Activated T-helper 9 cell treated with anti-CD3 and anti-CD28 coated beads, Interleukin-2, amount 50 U/mL, for 16 hours (primary cell): ENCODE data around the gene MGA.

Experiments
- DNase-seq: peaks from one replicate; pipeline ENCODE4 v3.0.0-alpha.2; 2020; ENCODE audit warnings: low read depth

MGA gene

DNA sequence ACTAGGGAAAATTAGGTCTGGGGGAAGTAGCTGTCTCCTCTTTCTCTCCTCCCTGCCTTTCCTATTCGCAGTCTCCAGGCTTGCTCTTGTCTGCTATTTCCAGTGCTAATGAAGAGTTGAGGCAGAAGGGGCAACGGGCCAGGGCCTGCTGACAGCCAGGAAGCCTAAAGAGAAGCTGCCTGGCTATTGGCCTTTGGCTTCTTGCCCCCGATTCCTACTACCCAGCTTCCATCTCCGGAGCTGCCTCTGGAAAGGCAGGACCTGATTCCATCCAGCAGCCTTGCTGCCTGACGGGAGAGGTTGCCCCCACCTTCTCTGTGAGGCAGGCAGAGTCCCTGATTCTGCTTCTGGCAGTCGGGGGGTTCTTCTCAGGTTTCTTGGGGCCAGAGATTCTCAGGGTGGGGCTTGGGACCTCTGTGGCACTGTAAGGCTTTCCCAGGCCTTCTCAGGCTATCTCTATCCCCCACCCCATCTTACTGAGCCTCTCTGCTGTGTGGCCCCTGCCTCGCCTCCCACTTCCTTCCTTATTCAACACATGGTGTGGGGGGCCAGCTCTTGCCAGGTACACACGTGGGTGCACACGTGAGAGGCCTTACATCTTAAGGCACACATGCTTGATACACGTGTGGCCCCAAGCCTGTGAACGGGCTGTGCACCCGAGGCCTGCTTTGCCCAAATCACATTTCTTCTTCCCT, 149.5 kb downstream of the MGA start:
- no peak for DNase-seq

DNA sequence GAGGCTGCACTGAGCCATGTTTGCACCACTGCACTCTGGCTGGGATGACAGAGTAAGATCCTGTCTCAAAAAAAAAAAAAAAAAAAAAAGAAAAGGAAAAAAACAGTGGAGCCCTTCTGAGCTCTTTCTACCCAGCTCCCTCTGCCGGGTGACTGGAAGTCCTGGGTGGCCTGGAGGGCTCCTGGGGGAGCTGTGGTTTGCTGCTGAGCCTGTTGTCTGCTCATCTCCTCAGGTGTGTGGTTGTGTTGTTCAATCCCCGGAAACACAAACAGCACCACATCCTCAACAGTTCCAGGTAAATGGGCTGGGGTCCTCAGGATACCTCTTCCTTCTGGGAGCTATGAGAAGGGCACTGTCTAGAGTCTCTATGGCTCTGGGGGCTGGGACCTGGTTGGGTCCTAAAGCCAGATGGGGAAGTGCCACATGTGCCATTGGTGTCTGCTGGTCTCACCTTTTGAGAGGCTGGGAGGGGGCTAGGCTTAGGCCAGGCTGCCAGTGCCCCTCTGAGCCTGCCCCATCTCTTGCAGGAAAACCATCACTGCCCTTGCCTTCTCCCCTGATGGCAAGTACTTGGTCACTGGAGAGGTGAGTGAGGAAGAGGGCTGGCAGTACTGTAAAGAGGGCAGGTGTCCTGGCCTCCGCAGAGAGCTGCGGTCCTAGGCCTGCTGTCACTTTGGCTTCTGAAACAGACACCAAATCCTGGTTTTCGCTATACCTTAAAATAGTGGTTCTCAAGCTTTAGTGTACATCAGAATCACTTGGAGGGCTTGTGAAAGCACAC, 150.6 kb downstream of the MGA start:
- DNase-seq = no peak

DNA sequence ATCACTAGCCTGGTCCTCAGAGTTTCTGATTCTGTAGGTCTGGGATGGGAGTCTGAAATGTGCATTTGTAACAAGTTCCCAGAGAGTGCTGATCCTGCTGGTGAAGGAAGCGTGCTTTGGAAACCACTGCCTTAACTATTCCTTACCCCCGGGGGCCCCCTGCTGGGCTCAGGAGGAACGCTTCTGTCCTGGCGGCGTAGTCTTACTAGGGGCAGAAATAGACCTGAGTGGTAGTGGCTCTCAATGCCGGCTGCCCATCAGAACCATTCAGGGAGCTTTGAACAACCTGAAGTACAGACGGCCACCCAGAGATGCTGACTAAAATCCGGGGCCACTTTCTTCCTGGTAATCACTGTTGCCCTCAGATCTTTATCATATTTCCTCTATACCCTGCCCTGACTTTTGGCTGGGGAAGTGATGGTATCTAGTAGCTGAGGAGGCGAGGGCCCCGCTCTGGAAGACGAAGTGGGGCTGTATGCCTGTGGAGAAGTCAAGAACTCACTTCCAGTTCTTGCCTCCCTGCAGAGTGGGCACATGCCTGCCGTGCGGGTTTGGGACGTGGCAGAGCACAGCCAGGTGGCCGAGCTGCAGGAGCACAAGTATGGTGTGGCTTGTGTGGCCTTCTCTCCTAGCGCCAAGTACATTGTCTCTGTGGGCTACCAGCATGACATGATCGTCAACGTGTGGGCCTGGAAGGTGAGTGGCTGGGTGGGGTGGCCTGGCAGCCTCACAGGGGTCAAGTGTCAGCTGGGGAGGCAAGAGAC, 151.4 kb downstream of the MGA start:
- DNase-seq = peak; percentile 61

DNA sequence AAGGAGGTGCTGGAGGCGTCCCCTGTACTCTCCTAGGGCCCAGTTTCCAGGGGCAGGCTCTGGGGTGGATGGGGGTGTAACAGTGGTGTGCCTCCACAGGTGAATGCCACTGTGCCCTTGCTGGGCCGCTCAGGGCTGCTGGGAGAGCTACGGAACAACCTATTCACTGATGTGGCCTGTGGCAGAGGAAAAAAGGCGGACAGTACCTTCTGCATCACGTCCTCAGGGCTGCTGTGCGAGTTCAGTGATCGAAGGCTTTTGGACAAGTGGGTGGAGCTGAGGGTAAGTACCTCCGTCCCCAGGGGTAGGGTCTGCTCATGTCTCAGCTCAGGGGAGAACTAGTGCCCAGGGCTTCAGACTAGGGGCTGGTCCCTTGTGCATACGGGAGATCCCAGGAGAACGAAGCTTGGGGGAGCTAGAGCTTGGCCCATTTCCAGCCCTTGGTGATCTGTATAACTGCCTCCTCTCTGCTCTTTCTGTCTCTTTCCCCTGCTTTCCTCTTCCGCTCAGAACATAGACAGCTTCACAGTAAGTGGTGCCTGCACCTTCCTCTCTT, 152.7 kb downstream of the MGA start:
- no peak for DNase-seq

DNA sequence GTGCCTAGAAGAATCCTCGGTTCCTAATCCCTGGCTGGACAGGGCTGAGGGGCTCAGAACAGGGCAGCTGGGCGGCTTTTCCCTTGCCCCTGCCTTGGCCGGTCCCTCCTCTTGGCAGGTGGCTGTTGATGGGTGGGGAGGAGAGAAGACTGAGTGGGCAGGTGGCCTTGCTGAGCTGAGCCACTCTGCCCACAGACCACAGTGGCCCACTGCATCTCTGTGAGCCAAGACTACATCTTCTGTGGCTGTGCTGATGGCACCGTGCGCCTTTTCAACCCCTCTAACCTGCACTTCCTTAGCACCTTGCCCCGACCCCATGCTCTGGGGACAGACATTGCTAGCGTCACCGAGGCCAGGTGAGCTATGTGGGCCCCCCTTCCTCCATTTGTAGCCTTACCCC, 153.2 kb downstream of the MGA start:
- no peak for DNase-seq

DNA sequence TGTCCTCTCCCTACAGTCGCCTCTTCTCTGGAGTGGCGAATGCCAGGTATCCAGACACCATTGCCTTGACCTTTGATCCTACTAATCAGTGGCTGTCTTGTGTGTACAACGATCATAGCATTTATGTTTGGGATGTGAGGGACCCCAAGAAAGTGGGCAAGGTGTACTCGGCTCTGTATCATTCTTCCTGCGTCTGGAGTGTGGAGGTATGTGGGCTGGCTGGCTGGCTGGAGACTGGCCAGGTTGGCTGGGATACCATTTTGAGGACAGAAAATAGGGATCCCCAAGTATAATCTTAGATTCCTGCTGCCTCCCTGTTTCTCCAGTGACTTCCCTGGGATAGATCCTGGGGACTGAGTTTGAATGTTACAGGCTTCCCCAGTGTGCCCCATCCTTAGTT, 154.3 kb downstream of the MGA start:
- DNase-seq = no peak

DNA sequence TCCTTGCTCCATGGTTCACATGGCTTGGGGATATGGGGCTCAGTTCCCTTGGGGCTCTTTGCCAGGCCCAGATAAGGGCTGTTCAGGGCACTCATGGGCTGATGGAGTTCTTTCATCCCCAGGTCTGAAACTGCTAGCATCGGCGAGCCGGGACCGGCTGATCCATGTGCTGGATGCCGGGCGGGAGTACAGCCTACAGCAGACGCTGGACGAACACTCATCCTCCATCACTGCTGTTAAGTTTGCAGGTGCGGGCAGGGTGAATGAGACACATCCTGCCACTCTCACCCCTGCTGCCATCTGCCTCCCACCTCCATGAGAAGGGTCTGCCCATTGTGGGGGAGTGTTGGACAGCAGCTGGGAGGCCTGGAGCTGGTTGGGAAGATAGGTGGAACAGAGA, 156.6 kb downstream of the MGA start:
- no peak for DNase-seq

DNA sequence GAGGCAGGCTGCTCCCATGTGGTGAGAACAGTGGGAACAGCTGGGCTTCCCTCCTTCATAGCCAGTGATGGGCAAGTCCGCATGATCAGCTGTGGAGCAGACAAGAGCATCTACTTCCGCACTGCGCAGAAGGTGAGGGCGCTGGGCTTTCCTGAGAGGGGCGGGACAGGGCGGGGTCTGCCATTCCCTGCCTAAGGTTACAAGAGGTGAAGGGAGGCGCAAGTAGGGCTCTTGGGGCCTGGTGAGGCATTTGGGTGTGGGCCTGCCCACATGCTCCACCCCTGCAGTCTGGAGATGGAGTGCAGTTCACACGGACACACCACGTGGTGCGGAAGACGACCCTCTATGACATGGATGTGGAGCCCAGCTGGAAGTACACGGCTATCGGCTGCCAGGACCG, 157.1 kb downstream of the MGA start:
- DNase-seq = no peak

DNA sequence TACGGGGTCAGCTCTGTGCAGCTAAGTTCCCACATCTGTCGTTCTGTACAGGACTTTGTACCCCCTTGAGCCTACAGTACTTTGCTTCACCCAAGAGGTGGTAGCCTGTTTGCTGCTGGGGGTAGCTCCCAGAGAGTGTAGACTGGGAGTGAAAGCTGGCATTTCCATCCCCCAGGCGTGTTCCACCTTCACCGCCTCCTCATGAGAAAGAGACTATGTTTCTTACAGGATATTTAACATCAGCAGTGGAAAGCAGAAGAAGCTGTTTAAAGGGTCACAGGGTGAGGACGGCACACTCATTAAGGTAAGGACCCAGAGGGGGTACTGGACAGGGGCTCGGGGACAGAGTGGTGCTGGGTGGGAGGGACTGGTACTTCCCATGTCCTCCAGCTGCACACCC, 157.6 kb downstream of the MGA start:
- DNase-seq = no peak

DNA sequence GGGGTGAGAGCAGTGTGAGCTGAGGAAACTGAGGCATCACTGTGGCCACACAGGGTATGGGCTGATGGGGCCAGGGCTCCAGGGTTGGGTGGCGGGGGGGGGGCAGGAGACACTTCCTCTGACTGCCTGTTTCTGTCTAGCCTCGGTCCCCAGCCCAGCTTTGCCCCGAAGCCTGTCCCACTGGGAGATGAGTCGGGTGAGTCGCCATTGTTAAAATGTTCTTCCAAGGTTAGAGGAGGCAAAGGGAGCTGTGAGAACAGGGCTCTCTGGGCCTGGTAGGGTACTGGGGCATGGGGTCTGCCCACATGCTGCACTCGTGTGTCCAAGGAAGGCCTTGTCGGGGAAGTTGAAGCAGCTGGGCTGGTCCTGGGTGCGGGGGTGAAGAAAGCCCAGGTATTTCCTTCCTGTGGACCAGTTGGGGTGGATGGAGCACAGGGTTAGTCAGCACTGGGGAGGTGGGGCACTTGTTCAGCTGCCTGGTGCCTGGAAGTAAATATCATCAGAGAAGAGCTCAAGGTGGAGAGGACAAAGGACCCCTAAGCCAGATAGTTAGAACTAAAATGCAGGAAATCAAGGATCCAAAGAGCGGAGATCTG, 159.3 kb downstream of the MGA start:
- no peak for DNase-seq

DNA sequence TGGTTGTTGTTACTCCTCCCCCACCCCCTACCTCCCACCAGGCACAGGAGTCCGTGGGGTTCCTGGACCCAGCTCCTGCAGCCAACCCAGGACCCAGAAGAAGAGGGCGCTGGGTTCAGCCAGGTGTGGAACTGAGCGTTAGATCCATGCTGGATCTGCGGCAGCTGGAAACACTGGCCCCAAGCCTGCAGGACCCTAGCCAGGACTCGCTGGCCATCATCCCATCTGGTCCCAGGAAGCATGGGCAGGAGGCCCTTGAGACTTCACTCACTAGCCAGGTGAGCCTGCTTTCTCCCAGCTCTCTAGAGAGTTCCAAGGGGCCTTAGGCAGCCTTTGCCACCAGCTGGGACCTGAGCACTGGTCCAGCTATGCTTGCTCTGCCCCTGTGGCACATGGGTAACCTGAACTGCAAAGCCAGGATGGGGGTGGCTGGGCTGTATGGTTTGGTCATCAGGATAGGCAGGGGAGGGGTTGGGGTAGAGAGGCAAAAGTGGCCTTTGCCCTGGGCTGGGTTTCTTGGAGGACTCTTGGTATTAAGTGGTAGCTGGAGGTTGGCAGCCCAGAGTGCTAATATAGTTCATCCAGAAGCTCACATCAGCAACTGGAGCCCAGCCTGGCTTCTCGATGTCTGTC, 160.7 kb downstream of the MGA start:
- no peak for DNase-seq

DNA sequence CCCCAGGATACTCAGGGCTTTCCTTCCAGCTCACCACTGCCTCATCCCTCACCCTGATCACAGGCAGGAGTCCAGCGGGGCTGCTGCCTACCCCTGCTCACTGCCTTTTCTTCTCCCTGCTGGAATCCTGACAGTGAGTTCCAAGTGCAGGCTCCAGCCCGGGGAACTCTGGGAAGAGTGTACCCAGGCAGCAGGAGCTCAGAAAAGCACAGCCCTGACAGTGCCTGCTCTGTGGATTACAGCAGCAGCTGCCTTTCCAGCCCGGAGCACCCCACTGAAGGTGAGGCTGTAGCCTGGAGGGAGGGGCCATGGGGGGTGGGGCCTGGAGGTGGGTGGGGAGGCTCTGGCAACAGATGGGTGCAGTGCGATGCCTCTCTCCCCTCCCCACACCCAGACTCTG, 161.6 kb downstream of the MGA start:
- no peak for DNase-seq

DNA sequence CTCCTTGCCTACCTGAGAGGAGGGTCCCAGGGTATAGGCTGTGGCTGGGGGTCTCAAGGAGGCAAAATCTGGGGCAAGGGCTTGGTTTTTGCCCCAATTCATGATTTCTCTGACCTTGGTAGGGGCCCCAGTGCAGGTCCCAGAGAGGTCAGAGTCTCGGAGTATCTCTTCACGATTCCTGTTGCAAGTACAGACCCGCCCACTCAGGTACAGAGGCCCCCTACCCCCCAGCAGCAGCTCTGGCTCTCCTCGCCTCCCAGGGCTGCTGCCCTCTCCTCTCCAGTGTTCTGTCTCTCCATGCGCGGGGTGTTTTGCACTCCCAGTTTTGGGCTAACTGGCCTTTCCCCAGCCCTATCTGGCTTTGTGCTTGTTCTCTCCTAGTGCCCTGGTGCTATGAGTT, 162.3 kb downstream of the MGA start:
- DNase-seq = no peak
